SK-N-DZ (cell line): ENCODE data around the gene ZNRD2.
"Not testable (repeated sequence)": the region's sequence is repeated elsewhere in the genome, so short reads cannot be mapped to it uniquely, and the experiment has no call there.

Experiments used
- DNase-seq: peaks from one replicate; pipeline ENCODE4 v3.0.0-alpha.2; 2015; ENCODE audit warnings: low spot score

ZNRD2 gene

GRCh38 chr11:65555693-65556231 is 14.5 kb upstream of the ZNRD2 start:
- DNase-seq, result no peak

DNA sequence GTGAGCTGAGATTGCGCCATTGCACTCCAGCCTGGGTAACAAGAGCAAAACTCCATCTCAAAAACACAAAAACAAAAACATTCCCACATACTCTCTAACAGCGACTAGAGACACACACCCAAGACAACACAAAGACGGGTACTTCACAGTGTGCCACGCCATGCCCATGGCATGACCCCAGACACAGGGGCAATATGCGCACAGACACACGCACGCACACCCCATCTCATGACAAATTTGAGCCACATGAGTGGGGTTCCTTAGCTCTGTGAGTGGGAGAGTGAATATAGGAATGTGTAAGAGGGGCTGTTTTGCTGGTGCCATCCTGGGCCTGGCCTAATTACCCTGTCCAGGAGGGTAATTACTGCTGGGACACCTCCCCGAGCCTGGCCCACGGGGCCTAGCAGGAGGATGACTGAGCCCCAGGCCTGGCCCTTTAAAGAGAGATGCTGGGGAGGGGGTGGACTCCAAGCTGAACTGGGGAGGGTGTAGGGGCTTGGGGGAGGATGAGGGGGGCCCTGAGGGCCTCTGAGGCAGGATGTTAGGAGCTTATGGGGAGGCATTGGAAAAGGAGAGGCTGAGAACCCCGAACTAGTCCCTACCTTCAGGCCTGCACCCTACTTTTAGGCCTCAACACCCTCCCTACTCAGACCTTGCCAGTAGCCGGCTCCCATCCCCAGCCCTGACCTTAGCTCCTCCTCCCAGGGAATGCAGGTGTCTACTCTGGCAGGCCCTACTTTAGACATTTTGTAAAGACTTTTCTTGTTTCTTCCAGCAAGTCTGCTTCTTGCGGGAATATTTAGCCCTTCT is 13.6 kb upstream of the ZNRD2 start:
- no peak for DNase-seq

DNA sequence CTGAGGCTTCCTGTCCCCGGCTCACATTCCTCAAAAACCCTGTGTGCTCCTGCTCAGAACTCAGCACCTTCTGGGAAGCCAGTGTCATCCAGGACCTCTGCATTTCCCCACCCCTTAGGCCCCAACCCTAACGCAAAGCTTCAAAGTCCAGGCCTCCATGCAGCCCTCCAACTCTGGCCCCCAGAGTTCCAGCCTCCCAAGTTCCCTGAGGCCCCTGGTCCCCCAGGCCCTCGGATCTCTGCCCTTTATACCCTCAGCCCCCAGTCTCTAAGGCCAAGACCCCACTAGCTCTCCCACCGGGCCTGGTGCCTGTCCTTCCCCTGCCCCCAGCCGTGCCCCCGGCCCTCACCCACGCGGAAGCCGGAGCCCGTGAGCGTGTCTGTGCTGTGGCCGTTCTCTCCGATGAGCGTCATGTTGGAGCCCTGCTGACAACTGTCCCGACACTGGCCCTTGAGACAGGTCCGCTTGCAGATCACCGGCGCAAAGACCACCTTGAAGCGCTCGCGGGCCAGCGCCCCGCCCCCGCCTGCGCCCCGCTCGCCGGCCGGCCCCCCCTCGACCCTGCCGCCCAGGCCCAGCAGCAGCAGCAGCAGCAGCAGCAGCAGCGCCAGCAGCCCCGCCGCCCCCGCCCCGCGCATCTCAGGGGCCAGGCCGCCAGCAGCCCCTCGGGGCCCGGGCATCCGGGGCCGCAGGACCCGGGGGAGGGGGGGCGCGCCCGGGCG is 12.8 kb upstream of the ZNRD2 start:
- DNase-seq, result no peak

DNA sequence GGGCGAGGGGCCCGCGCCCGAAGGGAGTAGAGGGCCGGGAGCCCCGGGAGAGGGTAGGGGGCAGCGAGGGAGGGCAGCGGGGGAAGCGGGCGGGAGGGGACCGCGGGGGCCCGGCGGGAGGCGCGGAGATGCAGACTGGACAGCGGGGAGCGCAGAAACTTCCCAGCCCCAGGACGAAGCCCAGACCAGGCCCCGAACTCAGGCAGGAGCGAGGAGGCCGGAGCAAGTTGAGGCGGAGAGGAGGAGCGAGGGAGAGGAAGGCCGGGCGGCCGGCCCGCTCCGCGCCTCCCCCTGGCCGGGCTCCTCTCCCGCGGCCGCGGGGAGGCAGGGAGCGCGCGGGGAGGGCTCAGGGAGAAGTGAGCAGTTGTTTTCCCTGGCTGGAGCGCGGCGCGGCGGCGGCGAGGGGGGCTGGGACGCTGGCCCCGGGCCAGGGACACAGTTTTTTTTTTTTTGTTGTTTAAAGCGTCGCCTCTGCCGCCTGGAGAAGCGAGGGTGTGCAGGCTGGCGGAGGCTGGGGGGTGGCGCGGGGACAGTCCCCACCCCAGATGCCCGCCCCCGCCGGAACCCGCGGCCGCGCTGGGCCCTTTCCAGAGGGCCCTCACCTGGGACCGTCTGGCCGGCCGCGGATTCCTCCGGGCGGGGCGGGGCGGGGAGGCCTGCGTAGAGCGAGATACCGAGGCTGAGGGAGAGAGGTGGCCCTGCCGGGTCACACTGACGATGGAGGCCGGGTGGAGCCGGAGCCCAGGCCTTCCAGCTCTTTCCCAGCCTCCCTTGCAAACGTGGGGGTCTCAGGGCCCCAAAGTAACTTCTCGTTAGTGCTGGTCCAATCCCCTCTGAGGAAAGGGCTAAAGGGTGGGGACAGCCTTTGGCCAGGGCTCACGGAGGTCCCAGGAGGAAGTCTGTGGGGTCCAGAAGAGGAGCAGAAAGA is 12.0 kb upstream of the ZNRD2 start, which contains the start of gene LTBP3:
Gene LTBP3 (minus strand): TSS at position 358 of the 928 bp plus-strand sequence. CDS start 400 bp downstream, outside the sequence.
- no peak for DNase-seq

GRCh38 chr11:65558930-65559509 is 11.3 kb upstream of the ZNRD2 start:
- no peak for DNase-seq

GRCh38 chr11:65559535-65559934 is 10.7 kb upstream of the ZNRD2 start:
- no peak for DNase-seq

GRCh38 chr11:65559951-65560537 is 10.2 kb upstream of the ZNRD2 start:
- DNase-seq, result no peak

DNA sequence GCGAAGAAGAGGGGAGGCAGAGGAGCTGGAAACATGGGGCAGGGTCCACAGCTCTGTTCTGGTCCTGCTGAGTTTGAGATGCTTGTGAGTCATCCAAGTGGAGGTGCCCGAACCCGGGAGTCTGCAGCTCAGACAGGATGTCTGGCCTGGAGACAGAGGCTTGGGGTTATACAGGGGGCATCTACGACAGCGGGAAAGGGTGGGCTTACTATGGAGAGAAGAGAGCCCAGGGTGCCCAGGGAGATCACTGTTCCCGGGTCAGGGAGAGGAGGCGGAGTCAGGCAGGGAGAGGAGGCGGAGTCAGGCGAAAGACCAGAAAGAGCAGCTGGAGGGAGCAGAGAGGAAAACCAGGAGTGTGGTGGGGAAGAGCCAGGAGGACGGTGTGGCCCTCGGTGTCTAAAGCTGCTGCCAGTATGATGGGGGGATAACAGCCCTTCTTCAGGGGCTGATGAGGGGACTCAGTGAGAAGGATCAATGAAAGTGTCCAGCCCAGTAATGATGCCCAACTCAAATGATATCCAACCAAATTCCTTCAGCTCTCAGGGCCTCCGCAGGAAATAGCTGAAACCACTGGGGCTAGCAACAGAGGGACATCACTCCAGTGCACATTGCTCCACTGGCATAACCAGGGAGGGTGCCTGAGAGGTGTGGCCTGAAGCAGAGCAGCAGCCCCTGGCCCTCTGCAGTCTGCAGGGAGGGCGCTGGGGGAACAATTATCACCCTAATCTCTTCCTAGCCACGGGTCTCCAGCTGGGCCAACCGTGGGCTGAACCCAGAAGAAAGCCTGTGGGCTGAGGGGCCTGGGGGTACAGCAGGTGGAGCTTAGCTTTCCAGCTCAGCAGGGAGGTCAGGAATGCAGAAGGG is 9.5 kb upstream of the ZNRD2 start:
- peak; percentile 83 for DNase-seq

- DNase-seq, result no peak
Observed at GRCh38 chr11:65562020-65562419, 8.3 kb upstream of the ZNRD2 start.

DNA sequence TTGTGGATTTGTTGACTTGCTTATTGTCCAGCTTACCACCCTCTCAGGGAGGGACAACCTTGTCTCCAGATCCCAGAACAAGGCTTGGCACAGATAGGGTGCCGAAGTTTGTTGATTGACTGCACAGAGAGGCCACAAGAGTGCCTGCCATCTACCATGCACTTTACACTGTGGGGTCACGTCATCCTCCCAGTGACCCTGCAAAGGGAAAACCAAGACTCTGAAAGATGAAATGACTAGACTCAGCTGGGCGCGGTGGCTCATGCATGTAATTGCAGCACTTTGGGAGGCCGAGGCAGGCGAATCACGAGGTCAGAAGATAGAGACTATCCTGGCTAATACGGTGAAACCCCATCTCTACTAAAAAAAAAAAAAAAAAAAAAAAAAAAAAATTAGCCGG is 7.5 kb upstream of the ZNRD2 start:
- DNase-seq, result no peak

DNA sequence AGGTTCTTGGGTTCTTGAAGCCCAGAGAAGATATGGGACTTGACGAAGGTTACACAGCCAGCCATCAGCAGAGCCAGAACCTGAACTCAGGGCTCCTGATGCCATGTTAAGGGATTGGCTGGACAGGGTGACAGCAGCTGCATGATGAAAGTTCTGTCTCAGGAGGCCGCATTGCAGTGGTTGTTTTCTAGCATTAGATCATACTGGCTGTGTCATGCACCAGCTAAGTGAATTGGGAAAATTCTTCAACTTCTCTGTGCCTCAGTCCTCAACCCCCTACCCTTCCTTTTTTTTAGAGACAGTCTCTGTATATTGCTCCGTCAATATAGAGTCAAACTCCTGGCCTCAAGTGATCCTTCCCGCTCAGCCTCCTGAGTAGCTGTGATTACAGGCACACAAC is 6.7 kb upstream of the ZNRD2 start:
- DNase-seq, result no peak

- DNase-seq, result not testable (repeated sequence)
Observed at GRCh38 chr11:65564879-65565559, 5.3 kb upstream of the ZNRD2 start.

GRCh38 chr11:65565624-65566453 is 4.4 kb upstream of the ZNRD2 start:
- no peak for DNase-seq

DNA sequence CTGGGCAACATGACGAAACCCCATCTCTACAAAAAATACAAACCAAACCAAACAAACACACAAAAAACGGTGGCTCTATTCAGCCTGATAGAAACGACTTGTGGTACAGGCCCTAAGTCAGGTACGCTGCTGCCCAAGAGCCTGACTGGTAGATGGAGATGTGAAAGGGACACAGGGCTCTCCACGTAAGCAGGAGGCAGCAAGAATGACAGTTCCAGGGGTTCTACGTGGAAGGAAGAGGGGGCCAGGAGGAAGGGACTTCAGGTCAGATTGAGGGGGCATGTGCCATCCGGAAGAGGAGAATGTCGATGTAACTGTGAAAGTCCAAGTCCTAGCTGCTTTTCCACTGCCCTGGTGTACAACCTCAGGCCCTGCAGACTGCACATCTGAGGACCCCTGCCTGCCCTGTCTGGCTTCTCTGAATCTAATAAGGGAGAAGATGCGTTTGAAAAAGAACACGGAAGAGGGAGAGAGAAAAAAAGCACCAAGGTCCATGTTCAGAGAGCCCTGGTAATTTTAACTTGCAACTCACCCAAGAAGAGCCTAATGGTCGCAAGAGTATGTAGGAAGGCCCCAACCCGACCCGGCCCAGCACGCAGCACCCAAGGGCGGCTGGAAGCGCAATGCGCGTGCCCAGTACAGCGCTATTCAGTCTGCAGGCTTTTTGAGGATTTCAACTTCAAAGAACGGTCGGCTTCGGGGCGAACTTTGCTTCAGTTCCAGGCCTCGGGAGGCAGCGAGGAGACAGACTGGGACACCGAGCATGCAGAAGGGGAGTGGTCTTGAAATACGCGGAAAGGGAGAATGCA is 909 bp upstream of the ZNRD2 start:
- no peak for DNase-seq

DNA sequence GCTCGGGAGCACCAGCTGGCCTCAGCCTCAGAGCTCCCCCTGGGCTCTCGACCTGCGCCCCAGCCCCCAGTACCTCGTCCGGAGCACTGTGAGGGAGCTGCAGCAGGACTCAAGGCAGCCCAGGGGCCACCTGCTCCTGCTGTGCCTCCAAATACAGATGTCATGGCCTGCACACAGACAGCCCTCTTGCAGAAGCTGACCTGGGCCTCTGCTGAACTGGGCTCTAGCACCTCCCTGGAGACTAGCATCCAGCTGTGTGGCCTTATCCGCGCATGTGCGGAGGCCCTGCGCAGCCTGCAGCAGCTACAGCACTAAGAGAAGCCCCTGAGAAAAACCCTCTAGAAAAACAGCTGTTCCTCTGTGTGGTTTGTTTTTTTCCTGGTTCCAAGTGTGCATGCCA is 1.1 kb downstream of the ZNRD2 start:
- no peak for DNase-seq

GRCh38 chr11:65571940-65572339 is 1.7 kb downstream of the ZNRD2 start:
- peak; percentile 68 for DNase-seq

DNA sequence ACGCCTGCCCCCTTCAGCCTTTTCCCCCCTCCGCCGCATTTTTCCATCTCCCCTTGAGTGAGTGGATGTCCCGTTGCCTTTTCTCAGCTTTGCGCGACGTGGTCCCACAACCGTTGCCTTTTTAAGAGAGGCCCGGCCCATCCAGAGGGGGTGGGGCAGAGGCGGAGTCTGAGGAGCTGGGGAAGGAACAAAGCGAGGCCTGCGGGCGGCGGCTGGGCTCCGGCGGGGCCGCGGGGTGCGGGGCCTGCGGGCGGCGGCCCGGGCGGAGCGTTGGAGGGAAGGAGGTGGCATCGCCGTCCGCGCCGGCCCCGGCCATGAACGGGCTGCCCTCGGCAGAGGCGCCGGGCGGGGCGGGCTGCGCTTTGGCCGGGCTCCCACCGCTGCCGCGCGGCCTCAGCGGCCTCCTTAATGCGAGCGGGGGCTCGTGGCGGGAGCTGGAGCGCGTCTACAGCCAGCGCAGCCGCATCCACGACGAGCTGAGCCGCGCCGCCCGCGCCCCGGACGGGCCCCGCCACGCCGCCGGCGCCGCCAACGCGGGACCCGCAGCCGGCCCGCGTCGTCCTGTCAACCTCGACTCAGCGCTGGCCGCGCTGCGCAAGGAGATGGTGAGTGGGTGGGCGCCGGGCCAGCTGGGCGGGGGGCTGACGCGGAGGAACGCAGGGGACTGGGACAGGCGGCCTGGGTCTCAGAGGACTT is 2.2 kb downstream of the ZNRD2 start, which contains the start of gene FAM89B:
Gene FAM89B (plus strand): TSS at position 183 of the 696 bp plus-strand sequence. CDS start 132 bp downstream, at position 315.
- DNase-seq, result peak; percentile 88
